Neural progenitor cell (in vitro differentiated cells): ENCODE measurements around the gene COL23A1. TPM values are rescaled to one million over a fixed set of nuclear protein-coding genes. Genes with fewer than 3 reads are reported as not detected.

ENCODE experiments used
- DNase-seq: peaks from one replicate; pipeline ENCODE4 v3.0.0-alpha.2; 2016; ENCODE audit warnings: low spot score
- H2AFZ ChIP-seq: fragments of 200-600 bp; sonication (generic); replicated peaks from 2 replicates; pipeline ENCODE4 v1.6.1; 2016; ENCODE audit warnings: antibody characterized with exemption
- H3F3A ChIP-seq: fragments of 200-600 bp; sonication (generic); 2 replicates; pipeline ENCODE4 v1.6.1; 2016; ENCODE audit warnings: antibody characterized with exemption, low read depth
- H3K27ac ChIP-seq: fragments of 200-600 bp; sonication (generic); 2 replicates; pipeline ENCODE4 v1.5.1; 2016; ENCODE audit warnings: mild to moderate bottlenecking
- H3K27me3 ChIP-seq: fragments of 200-600 bp; sonication (generic); 2 replicates; pipeline ENCODE4 v1.6.1; 2016; ENCODE audit warnings: mild to moderate bottlenecking, moderate library complexity
- H3K36me3 ChIP-seq: fragments of 200-600 bp; sonication (generic); 2 replicates; pipeline ENCODE4 v1.5.1; 2016
- H3K4me1 ChIP-seq: fragments of 200-600 bp; sonication (generic); 2 replicates; pipeline ENCODE4 v1.6.1; 2016; ENCODE audit warnings: mixed run types
- H3K4me2 ChIP-seq: fragments of 200-600 bp; sonication (generic); 2 replicates; pipeline ENCODE4 v1.6.1; 2016
- H3K4me3 ChIP-seq: fragments of 200-600 bp; sonication (generic); 2 replicates; pipeline ENCODE4 v1.5.1; 2016
- H3K79me2 ChIP-seq: fragments of 200-600 bp; sonication (generic); 2 replicates; pipeline ENCODE4 v1.6.1; 2016; ENCODE audit warnings: low read depth
- H3K9ac ChIP-seq: fragments of 200-600 bp; sonication (generic); 2 replicates; pipeline ENCODE4 v1.6.1; 2016
- H3K9me3 ChIP-seq: fragments of 200-600 bp; sonication (generic); 2 replicates; pipeline ENCODE4 v1.5.1; 2016; ENCODE audit warnings: low read depth
- H4K20me1 ChIP-seq: fragments of 200-600 bp; sonication (generic); 2 replicates; pipeline ENCODE4 v1.6.1; 2016; ENCODE audit warnings: low read depth
- H3K27ac Mint-ChIP-seq: 3 replicates; pipeline ENCODE4 v1.8.0; 2021; ENCODE audit warnings: mixed read lengths
- H3K27me3 Mint-ChIP-seq: 2 replicates; pipeline ENCODE4 v1.8.0; 2022; ENCODE audit warnings: low read depth, mild to moderate bottlenecking, inconsistent platforms, moderate library complexity, mixed read lengths; ENCODE audit not compliant: insufficient read depth
- H3K36me3 Mint-ChIP-seq: 3 replicates; pipeline ENCODE4 v1.8.0; 2021; ENCODE audit warnings: mixed read lengths
- H3K4me1 Mint-ChIP-seq: 3 replicates; pipeline ENCODE4 v1.8.0; 2021; ENCODE audit warnings: mixed read lengths
- H3K4me3 Mint-ChIP-seq: 3 replicates; pipeline ENCODE4 v1.8.0; 2021; ENCODE audit warnings: mild to moderate bottlenecking, moderate library complexity, mixed read lengths
- H3K9me3 Mint-ChIP-seq: 3 replicates; pipeline ENCODE4 v1.8.0; 2020; ENCODE audit warnings: mixed read lengths
- EZH2 ChIP-seq: fragments of 200-600 bp; sonication (generic); IDR thresholded peaks from 2 replicates; pipeline ENCODE4 v1.6.1; 2017; ENCODE audit warnings: antibody characterized with exemption, mild to moderate bottlenecking, moderate library complexity
- EZH2phosphoT487 ChIP-seq: fragments of 200-600 bp; sonication (generic); IDR thresholded peaks from 2 replicates; pipeline ENCODE4 v1.6.1; 2017; ENCODE audit warnings: antibody characterized with exemption
- total RNA-seq: library from RNA; depleted of rRNA; stranded (reverse); fragments of >200 nt; gene quantifications from 2 replicates; pipeline ENCODE4 v1.2.3, GENCODE V29; 2015; ENCODE audit warnings: low replicate concordance
- TF ChIP-seq, protein P1 (sequence below): fragments of 200-600 bp; sonication (generic); IDR thresholded peaks from 2 replicates; pipeline ENCODE4 v1.5.1; 2017; ENCODE audit warnings: antibody characterized with exemption, mild to moderate bottlenecking

COL23A1 gene
- total RNA-seq, 1 donor from 2014 or later, result not detected

DNA sequence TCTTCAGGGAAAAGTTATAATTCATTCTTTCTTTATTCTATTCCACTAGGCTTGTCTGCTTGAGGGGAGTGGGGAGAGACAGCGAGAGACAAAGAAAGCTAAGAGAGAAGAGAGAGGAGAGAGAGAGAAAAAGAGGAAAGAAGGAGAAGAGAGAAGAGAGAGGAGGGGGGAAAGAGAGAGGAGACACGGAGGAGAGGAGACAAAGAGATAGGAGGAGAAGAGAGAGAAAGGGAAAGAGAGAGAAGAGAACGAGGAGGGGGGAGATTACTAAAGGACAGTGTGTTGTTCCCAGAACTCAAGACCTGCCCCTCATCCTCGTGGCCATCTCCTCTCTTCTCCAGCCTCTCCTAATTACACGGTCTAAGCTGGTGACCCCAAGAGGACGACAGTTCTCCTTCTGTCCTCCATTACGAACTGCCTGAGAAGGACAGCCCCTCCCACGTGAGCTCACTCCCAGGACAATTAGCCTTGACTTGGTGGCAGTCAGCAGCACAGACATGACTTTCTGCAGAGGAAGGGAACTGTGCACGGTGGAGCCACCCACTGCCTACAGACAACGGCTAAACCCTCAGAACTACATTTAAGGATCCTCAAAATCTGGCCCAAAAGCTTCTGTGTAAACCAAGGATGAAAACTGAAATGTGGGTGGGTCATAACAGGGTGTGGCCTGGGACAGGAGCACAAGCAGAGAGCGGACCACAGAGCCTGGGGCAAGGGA, 99.1 kb downstream of the COL23A1 start:
- H3K4me1 Mint-ChIP-seq, result peaks cover 21% of the 10 kb centered on the region

DNA sequence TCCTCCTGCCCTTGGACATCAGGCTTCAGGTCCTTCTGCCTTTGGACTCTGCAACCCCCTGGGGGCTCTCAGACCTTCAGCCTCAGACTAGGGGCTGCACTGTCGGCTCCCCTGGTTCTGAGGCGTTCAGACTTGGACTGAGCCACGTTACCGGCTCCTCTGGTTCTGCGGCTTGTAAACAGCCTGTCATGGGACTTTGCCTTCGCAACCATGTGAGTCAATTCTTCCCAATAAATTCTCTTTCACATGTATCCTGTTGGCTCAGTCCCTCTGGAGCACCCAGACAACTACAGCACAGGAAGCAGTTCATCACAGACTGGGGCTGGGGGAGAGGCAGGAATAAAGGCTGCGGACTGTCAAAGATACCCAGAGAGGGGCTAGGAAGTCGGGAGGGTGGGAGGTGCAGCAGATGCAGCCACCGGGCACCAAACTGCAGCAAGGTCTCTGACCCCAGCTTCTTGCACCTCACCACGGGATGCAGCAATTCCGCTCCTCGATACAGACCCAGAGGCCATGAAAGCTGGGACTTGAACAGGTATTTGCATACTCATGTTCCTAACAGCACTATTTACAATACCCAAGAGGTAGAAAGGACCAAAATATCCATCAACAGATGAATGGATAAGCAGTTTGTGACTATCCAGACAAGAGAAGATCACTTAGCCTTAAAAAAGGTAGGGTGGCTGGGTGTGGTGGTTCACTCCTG, 100.8 kb downstream of the COL23A1 start:
- no peak overlapping the region for H3K27ac ChIP-seq
- peaks cover 24% of the 10 kb centered on the region for H3F3A ChIP-seq
- peaks cover 25% of the 10 kb centered on the region for H3K4me1 Mint-ChIP-seq
- peak overlapping the region; percentile 74 for H3K27ac Mint-ChIP-seq
- no peaks in the 10 kb centered on the region for H3K9me3 ChIP-seq
- peaks cover 22% of the 10 kb centered on the region for H3K9me3 Mint-ChIP-seq
- H3K4me2 ChIP-seq, result no peak overlapping the region
- no peaks in the 10 kb centered on the region for H3K27me3 ChIP-seq
- H3K4me3 Mint-ChIP-seq, result no peak overlapping the region
- TF ChIP-seq, protein P1, sequence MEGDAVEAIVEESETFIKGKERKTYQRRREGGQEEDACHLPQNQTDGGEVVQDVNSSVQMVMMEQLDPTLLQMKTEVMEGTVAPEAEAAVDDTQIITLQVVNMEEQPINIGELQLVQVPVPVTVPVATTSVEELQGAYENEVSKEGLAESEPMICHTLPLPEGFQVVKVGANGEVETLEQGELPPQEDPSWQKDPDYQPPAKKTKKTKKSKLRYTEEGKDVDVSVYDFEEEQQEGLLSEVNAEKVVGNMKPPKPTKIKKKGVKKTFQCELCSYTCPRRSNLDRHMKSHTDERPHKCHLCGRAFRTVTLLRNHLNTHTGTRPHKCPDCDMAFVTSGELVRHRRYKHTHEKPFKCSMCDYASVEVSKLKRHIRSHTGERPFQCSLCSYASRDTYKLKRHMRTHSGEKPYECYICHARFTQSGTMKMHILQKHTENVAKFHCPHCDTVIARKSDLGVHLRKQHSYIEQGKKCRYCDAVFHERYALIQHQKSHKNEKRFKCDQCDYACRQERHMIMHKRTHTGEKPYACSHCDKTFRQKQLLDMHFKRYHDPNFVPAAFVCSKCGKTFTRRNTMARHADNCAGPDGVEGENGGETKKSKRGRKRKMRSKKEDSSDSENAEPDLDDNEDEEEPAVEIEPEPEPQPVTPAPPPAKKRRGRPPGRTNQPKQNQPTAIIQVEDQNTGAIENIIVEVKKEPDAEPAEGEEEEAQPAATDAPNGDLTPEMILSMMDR, result no peak
- TF ChIP-seq EZH2 (no peak), EZH2phosphoT487 (no peak)
- DNase-seq, result no peak
- H3K4me1 ChIP-seq, result peaks cover 29% of the 10 kb centered on the region
- H3K27me3 Mint-ChIP-seq, result peaks cover 8% of the 10 kb centered on the region
- no peak overlapping the region for H3K9ac ChIP-seq
- peaks cover 6% of the 10 kb centered on the region for H3K36me3 Mint-ChIP-seq
- no peaks in the 10 kb centered on the region for H3K36me3 ChIP-seq
- no peak overlapping the region for H2AFZ ChIP-seq
- no peaks in the 10 kb centered on the region for H3K79me2 ChIP-seq
- no peaks in the 10 kb centered on the region for H4K20me1 ChIP-seq
- H3K4me3 ChIP-seq, result no peak overlapping the region

More for the DNA sequence above, 99.1 kb downstream of the COL23A1 start:
- Histone ChIP-seq H3K36me3 (no peaks in the 10 kb centered on the region), H3K4me3 (no peak overlapping the region), H3K4me2 (no peak overlapping the region), H3K4me1 (peaks cover 22% of the 10 kb centered on the region), H3K9me3 (no peaks in the 10 kb centered on the region), H4K20me1 (no peaks in the 10 kb centered on the region), H3F3A (peaks cover 24% of the 10 kb centered on the region), H2AFZ (no peak overlapping the region), H3K27me3 (no peaks in the 10 kb centered on the region), H3K9ac (no peak overlapping the region), H3K79me2 (no peaks in the 10 kb centered on the region), H3K27ac (no peak overlapping the region)
- Mint-ChIP-seq H3K9me3 (peaks cover 18% of the 10 kb centered on the region), H3K4me3 (no peak overlapping the region), H3K27ac (peak overlapping the region; percentile 74), H3K36me3 (peaks cover 6% of the 10 kb centered on the region), H3K27me3 (peaks cover 5% of the 10 kb centered on the region)
- no peak for DNase-seq
- no peak for TF ChIP-seq EZH2phosphoT487
- no peak for TF ChIP-seq EZH2
- TF ChIP-seq, protein P1, result no peak

DNA sequence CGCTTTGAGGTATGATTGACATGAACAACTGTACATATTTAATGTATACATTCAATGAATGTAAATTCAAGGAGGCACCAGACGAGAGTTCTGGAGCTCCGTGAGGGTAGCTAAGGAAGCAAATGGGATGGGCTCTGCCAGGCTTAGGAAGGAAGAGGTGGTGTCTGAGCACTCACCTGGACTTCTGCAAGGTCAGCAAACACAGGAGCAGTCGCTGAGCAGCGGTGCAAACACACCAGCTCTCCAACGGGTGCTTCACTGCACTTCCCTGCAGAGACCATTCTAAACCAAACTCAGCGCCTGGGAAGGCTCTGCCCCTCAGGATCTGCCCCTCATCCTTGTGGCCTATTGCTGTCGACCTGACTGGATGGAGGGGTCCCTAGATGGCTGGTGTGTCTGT, 101.5 kb downstream of the COL23A1 start:
- Histone ChIP-seq H3K4me2 (no peak overlapping the region), H3K27me3 (no peaks in the 10 kb centered on the region), H3K9ac (no peak overlapping the region), H3K4me1 (peaks cover 29% of the 10 kb centered on the region), H3F3A (peaks cover 24% of the 10 kb centered on the region), H4K20me1 (no peaks in the 10 kb centered on the region), H3K36me3 (no peaks in the 10 kb centered on the region), H3K9me3 (no peaks in the 10 kb centered on the region), H2AFZ (no peak overlapping the region), H3K27ac (no peak overlapping the region), H3K4me3 (no peak overlapping the region), H3K79me2 (no peaks in the 10 kb centered on the region)
- peaks cover 22% of the 10 kb centered on the region for H3K9me3 Mint-ChIP-seq
- no peak overlapping the region for H3K4me3 Mint-ChIP-seq
- peaks cover 8% of the 10 kb centered on the region for H3K27me3 Mint-ChIP-seq
- H3K4me1 Mint-ChIP-seq, result peaks cover 27% of the 10 kb centered on the region
- H3K27ac Mint-ChIP-seq, result no peak overlapping the region
- H3K36me3 Mint-ChIP-seq, result peaks cover 6% of the 10 kb centered on the region
- no peak for DNase-seq
- TF ChIP-seq EZH2 (no peak), EZH2phosphoT487 (no peak)
- TF ChIP-seq, protein P1, result no peak
